Activated T-cell treated with anti-CD3 and anti-CD28 coated beads, Interleukin-2, amount 50 U/mL, for 24 hours (primary cell): ENCODE measurements around the gene GPR137.

Source experiments
- DNase-seq: peaks from one replicate; pipeline ENCODE4 v3.0.0-alpha.2; 2020
- H3K27ac Mint-ChIP-seq: 2 replicates; pipeline ENCODE4 v1.8.0; 2020; ENCODE audit warnings: mild to moderate bottlenecking, mixed read lengths
- H3K27me3 Mint-ChIP-seq: 2 replicates; pipeline ENCODE4 v1.8.0; 2020; ENCODE audit warnings: mixed read lengths
- H3K36me3 Mint-ChIP-seq: 2 replicates; pipeline ENCODE4 v1.8.0; 2020; ENCODE audit warnings: low read depth, mixed read lengths
- H3K4me1 Mint-ChIP-seq: 2 replicates; pipeline ENCODE4 v1.8.0; 2020; ENCODE audit warnings: low read depth, mixed read lengths
- H3K4me3 Mint-ChIP-seq: 2 replicates; pipeline ENCODE4 v1.8.0; 2020; ENCODE audit warnings: mild to moderate bottlenecking, moderate library complexity, mixed read lengths
- H3K9me3 Mint-ChIP-seq: 2 replicates; pipeline ENCODE4 v1.8.0; 2020; ENCODE audit warnings: mixed read lengths

Gene GPR137

DNA sequence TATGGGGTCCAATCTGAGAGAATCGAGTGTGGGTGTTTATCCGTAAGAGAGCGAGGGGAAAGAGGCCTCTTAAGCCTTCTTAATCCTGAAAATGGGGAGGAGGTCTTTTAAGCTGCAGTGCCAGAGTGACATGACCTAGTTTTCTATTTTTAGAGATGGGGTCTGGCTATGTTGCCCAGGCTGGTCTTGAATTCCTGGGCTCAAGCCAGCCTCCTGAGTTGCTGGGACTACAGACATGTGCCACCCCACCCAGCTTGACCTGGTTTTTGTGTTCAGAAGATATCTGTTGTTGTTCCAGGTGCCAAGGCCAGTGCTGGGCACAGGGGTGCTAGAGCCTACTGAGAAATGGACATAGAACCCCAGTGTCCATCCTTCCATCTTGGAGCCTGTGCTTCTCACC, 2.6 kb upstream of the GPR137 start:
- H3K27me3 Mint-ChIP-seq = no peaks in the 10 kb centered on the region
- peak overlapping the region; percentile 84 for H3K4me3 Mint-ChIP-seq
- peak overlapping the region; percentile 97 for H3K27ac Mint-ChIP-seq
- H3K9me3 Mint-ChIP-seq = no peaks in the 10 kb centered on the region
- peaks cover 25% of the 10 kb centered on the region for H3K4me1 Mint-ChIP-seq
- peaks cover 26% of the 10 kb centered on the region for H3K36me3 Mint-ChIP-seq
- no peak for DNase-seq

DNA sequence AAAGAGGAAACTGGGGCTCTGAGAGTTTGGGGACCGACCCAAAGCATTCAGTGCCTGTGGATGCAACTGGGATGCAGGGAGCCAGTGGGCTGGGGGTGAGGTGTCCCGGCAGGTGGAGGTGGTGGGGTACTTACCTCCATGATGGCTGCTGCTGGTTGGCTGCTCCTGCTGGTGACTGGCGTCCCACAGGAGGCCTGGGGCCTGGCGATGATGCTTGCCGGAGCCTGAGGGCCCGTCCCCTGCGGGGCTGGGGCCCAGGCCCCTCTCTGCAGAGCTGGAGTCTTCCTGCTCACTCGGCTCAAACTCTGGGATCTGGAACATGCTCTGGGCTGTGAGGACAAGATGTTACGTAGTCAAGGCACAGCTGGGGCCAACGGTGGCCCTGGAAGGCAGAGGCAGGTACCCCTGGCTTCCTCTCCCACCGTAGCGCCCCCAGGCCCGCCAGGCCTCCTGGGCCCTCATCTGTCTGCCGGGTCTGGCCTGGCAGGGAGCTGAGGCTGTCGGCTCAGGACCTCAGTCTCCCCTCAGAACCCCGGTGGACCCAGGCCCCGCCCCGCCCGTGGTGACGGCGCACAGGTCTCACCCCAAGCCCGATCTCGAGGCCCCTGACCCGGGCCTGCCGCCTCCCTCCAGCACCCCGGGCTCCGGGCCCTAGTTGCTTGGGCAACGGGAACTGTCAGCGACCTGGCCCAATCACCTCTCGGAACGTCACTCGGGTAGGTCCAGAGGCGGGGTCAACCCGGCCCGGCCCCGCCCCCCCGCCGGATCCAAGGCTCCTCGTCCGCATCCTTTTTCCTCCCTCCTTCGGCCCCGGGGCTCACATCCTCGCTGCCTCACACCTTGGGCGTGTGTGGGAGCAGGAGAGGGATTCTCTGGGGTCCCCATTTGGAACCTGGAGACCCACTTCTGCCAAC, 1.3 kb upstream of the GPR137 start, which contains the start of gene BAD:
TSS of gene BAD (minus strand) at position 618 of the 914 bp plus-strand sequence. CDS start at position 321, 297 bp downstream.
- no peaks in the 10 kb centered on the region for H3K27me3 Mint-ChIP-seq
- peak within 1 kb of the TSS; percentile 98 for H3K27ac Mint-ChIP-seq
- peaks cover 20% of the 10 kb centered on the region for H3K36me3 Mint-ChIP-seq
- no peaks in the 10 kb centered on the region for H3K9me3 Mint-ChIP-seq
- H3K4me1 Mint-ChIP-seq = peaks cover 20% of the 10 kb centered on the region
- peak; percentile 95 for DNase-seq
- peak within 1 kb of the TSS; percentile 84 for H3K4me3 Mint-ChIP-seq

DNA sequence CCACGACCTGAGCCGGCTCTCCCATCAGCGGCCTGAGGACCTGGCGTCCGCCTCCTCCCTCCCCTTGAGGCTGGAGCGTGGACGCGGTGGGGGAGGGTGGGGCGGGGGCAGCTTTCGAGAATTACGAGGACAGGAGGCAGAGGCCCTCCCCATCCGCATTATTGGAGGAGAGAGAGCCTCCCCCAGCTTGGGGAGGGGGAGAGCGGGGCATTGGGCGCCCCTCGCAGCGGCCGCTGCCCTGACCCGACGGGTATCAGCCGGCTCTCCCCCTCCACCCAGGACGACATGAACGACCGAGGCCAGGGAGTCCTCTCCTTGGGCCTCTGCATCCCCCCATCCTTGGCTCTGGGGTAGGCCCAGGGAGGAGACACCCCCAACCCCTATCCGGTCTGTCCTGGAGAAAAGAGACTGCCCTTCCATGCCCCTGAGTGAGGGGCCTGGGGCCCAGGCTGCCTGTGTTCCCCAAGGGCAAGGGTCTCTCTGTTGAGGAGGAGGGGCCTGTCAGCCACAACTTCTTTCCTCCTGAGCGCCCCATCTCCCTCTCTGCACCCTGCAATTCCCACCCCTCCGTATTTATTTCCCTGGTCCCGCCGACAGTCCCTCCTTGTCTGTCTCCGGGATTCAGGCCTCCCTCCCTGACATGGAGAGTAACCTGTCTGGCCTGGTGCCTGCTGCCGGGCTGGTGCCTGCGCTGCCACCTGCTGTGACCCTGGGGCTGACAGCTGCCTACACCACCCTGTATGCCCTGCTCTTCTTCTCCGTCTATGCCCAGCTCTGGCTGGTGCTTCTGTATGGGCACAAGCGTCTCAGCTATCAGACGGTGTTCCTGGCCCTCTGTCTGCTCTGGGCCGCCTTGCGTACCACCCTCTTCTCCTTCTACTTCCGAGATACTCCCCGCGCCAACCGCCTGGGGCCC, 495 bp downstream of the GPR137 start:
- Mint-ChIP-seq H3K4me1 (peaks cover 23% of the 10 kb centered on the region), H3K4me3 (peak overlapping the region; percentile 75), H3K27me3 (peaks cover 10% of the 10 kb centered on the region), H3K27ac (peak overlapping the region; percentile 78), H3K36me3 (peaks cover 17% of the 10 kb centered on the region), H3K9me3 (no peaks in the 10 kb centered on the region)
- DNase-seq = peak; percentile 43

DNA sequence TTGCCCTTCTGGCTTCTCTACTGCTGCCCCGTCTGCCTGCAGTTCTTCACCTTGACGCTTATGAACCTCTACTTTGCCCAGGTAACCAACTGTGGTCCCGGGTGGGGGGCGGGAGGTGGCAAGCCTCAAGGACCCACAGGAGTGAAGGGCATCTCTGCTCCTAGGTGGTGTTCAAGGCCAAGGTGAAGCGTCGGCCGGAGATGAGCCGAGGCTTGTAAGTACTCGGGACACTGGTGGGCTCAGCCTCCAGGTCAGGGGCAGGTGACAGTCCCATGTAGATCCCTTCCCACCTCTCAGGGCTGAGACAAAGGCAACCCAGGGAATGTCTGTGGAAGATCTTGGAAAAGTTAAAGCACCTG, 1.1 kb downstream of the GPR137 start:
- H3K36me3 Mint-ChIP-seq = peaks cover 10% of the 10 kb centered on the region
- DNase-seq = no peak
- H3K4me3 Mint-ChIP-seq = peak overlapping the region; percentile 75
- peaks cover 23% of the 10 kb centered on the region for H3K4me1 Mint-ChIP-seq
- no peak overlapping the region for H3K27ac Mint-ChIP-seq
- peaks cover 11% of the 10 kb centered on the region for H3K27me3 Mint-ChIP-seq
- no peaks in the 10 kb centered on the region for H3K9me3 Mint-ChIP-seq

DNA sequence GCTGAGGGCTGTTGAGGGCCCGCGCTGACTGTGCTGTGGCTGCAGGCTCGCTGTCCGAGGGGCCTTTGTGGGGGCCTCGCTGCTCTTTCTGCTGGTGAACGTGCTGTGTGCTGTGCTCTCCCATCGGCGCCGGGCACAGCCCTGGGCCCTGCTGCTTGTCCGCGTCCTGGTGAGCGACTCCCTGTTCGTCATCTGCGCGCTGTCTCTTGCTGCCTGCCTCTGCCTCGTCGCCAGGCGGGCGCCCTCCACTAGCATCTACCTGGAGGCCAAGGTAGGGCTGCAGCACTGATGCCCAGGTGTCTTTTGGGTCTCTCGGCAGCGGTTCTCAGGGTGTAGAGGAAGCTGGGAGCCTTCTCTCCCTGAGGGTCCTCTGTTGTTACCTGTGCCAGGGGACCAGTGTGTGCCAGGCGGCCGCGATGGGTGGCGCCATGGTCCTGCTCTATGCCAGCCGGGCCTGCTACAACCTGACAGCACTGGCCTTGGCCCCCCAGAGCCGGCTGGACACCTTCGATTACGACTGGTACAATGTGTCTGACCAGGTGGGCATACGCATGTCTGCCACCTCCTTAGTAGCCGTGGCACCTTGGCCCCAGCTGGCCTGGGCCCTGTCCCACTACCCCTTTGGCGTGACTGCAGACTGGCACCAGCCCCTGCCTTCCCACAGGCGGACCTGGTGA, 2.2 kb downstream of the GPR137 start:
- peaks cover 23% of the 10 kb centered on the region for H3K4me1 Mint-ChIP-seq
- DNase-seq = no peak
- H3K36me3 Mint-ChIP-seq = peaks cover 6% of the 10 kb centered on the region
- no peaks in the 10 kb centered on the region for H3K9me3 Mint-ChIP-seq
- H3K27me3 Mint-ChIP-seq = peaks cover 17% of the 10 kb centered on the region
- H3K27ac Mint-ChIP-seq = no peak overlapping the region
- no peak overlapping the region for H3K4me3 Mint-ChIP-seq

DNA sequence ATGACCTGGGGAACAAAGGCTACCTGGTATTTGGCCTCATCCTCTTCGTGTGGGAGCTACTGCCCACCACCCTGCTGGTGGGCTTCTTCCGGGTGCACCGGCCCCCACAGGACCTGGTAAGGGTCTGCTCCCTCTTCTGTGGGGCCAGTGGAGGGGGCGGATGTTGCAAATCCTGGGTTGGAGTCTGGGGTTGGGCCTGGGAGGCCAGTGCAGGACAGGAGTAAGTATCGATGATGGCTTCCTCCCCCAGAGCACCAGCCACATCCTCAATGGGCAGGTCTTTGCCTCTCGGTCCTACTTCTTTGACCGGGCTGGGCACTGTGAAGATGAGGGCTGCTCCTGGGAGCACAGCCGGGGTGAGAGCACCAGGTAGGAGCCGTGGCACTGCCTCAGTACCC, 2.7 kb downstream of the GPR137 start:
- no peak overlapping the region for H3K27ac Mint-ChIP-seq
- H3K36me3 Mint-ChIP-seq = peaks cover 3% of the 10 kb centered on the region
- H3K4me1 Mint-ChIP-seq = peaks cover 18% of the 10 kb centered on the region
- no peak overlapping the region for H3K4me3 Mint-ChIP-seq
- H3K27me3 Mint-ChIP-seq = peaks cover 22% of the 10 kb centered on the region
- no peak for DNase-seq
- H3K9me3 Mint-ChIP-seq = no peaks in the 10 kb centered on the region

DNA sequence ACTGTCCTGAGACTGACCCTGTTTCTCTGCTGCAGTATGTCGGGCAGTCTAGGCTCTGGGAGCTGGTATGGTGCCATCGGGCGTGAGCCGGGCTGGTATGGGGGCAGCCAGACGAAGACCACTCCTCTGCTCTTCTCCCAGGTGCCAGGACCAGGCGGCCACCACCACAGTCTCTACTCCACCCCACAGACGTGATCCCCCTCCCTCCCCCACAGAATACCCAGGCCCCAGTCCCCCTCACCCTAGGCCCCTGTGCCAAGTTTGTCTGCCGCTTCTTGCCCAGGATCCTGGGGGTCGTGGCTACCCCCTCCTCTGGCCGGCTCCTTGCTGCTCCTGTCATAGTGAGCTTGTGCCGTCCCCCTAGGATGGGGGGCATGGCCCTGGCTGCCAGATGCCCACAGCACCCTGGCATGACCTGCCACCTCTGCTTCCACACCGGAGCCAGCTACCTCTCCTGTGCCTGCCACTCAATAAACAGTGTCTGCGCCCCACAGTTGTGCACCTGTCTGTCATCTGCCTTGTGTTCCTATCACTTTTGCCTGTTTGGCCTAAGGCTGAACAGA, 3.4 kb downstream of the GPR137 start:
- no peak for DNase-seq
- peaks cover 30% of the 10 kb centered on the region for H3K27me3 Mint-ChIP-seq
- no peaks in the 10 kb centered on the region for H3K9me3 Mint-ChIP-seq
- no peak overlapping the region for H3K27ac Mint-ChIP-seq
- H3K4me1 Mint-ChIP-seq = peaks cover 15% of the 10 kb centered on the region
- H3K36me3 Mint-ChIP-seq = peaks cover 3% of the 10 kb centered on the region
- H3K4me3 Mint-ChIP-seq = no peak overlapping the region

DNA sequence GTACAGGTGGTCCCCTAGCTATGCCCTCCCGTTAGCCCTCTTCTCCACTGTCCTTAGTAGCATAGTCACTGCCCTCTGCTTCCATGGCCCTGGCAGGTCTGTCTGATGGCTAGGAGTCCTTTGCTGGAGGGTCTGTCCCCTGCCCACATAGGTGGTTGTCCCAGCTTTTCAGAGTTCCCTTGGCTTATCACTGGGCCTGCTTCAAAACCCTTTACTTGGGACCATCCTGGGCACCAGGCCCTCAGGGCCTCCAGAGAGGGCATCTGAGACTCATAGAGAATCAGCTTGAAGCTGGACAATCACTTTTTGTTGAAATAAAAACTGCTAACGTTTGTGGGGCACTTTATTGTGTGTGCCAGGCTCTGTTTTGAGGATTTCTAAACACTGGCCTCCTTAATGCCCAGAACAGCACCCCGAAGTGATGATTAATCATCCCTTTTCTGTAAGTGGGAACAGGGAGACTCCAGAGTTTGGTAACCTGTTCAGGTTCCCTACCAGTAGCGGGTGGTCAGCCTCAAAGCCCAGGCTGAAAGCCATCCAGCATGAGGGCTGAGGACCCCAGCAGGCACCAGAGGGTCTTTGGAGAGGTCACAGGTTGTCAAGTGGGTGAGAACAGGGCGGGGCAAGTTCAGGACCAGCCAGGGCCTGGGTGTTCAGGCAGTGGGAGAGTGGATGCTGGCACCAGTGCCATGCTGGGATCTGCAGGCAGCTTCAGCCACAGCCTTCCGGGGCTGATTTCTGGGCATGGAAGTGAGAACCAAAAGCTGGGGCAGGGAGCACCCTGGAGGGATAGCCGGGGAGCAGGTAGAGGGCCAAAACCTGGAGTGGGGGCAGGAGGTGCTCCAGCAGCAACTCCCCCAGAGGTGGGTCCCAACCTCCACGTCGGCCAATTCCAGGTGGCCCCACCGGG, 5.0 kb downstream of the GPR137 start:
- H3K4me1 Mint-ChIP-seq = peaks cover 13% of the 10 kb centered on the region
- peaks cover 43% of the 10 kb centered on the region for H3K27me3 Mint-ChIP-seq

DNA sequence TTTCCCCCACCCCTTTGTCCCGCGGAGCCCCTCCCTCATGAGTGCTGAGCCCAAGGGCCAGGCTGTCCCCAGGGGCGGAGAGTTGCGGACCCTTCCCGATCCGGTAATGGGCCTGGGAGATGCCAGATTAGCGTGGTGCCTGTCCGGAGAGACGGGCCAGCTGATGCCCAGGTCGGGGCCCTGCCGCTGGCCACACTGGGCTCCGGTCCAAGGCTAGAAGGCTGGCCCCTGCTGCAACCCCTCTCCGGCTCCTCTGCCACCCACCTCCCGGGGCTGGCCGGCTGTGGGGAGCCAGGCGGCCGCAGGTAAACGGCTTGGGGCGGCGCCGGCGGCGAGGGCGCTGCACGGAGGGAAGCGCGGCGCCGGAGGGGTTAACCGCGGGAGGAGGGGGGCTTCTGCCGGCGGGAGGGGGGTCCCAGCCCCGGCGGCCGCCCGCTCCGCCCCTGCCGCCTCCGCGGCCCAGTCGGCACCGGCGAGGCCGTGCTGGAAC, 5.7 kb downstream of the GPR137 start, which contains the start of gene KCNK4:
TSS of gene KCNK4 (plus strand) at position 41 of the 490 bp plus-strand sequence. CDS start 1,717 bp downstream, outside the sequence.
- Mint-ChIP-seq H3K4me1 (peaks cover 11% of the 10 kb centered on the region), H3K27ac (no peak within 1 kb of the TSS), H3K9me3 (no peaks in the 10 kb centered on the region), H3K27me3 (peaks cover 50% of the 10 kb centered on the region), H3K4me3 (no peak within 1 kb of the TSS), H3K36me3 (no peaks in the 10 kb centered on the region)
- DNase-seq = no peak

More for the DNA sequence above, 5.0 kb downstream of the GPR137 start:
- DNase-seq = no peak
- Mint-ChIP-seq H3K9me3 (no peaks in the 10 kb centered on the region), H3K4me3 (no peak overlapping the region), H3K27ac (no peak overlapping the region), H3K36me3 (no peaks in the 10 kb centered on the region)

DNA sequence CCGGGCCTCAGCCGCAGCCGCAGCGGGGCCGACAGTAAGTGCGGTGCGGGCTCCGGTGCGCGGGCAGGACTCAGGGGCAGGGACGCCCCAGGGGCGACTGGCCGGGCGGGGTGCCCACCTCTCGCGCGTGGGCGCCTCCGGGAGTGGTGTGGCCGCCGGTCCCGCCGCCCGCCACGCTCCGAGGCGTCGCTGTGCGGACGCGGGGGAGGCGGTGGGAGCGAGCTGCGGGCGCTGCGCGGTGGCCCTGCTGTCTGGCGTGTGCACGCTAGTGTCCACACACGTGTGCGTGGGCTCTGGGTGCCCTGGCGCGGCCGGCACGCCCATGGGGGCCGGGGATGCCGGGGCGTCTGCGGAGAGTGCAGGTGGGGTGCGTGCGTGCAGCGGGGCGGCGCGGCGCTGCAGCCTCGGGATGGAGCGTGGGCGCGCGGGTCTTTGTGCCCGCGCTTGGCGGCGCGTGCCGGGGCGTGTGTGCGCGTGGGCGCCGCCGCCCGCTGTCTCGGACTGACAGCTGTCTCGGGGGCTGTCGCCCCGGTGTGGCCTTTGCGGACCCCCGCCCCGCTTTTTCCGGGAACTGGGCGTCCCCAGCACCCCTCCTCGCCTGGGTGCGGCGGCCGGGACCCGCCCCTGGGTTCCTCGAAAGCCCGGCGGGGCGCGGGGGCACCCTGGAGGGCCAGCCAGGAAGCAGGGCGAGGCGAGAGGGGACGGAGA, 6.3 kb downstream of the GPR137 start:
- H3K9me3 Mint-ChIP-seq = no peaks in the 10 kb centered on the region
- peak; percentile 46 for DNase-seq
- no peak overlapping the region for H3K27ac Mint-ChIP-seq
- H3K27me3 Mint-ChIP-seq = peaks cover 56% of the 10 kb centered on the region
- peaks cover 5% of the 10 kb centered on the region for H3K4me1 Mint-ChIP-seq
- no peaks in the 10 kb centered on the region for H3K36me3 Mint-ChIP-seq
- H3K4me3 Mint-ChIP-seq = peak overlapping the region; percentile 47

DNA sequence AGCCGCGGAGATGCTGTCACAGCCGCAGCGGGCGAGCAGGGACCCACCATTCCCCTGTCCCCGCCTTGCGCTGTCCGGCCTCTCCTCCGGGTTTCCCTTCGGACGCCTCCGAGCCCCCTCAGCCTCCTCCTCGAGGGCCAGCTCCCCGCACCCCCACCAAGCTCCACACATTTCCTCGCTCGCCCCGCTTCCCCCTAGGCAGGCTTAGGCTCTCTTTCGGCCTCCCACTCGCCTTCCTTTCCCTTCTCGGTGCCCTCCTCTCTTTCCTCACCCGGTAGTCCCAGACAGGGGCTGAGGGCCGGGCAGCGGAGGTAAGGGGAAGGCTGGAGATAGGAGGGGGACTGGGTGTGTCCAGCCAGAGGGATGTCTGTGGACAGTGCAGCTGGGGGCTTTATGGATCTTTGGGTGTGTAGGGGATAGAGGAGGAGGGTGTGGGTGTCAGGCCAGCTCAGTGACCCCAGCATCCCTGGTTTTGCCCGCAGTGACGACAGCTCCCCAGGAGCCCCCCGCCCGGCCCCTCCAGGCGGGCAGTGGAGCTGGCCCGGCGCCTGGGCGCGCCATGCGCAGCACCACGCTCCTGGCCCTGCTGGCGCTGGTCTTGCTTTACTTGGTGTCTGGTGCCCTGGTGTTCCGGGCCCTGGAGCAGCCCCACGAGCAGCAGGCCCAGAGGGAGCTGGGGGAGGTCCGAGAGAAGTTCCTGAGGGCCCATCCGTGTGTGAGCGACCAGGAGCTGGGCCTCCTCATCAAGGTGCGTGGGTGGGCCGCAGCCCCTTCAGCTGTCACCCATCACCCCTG, 7.0 kb downstream of the GPR137 start:
- H3K27ac Mint-ChIP-seq = no peak overlapping the region
- H3K36me3 Mint-ChIP-seq = no peaks in the 10 kb centered on the region
- peaks cover 7% of the 10 kb centered on the region for H3K4me1 Mint-ChIP-seq
- H3K9me3 Mint-ChIP-seq = no peaks in the 10 kb centered on the region
- no peak for DNase-seq
- H3K27me3 Mint-ChIP-seq = peaks cover 63% of the 10 kb centered on the region
- peak overlapping the region; percentile 47 for H3K4me3 Mint-ChIP-seq

DNA sequence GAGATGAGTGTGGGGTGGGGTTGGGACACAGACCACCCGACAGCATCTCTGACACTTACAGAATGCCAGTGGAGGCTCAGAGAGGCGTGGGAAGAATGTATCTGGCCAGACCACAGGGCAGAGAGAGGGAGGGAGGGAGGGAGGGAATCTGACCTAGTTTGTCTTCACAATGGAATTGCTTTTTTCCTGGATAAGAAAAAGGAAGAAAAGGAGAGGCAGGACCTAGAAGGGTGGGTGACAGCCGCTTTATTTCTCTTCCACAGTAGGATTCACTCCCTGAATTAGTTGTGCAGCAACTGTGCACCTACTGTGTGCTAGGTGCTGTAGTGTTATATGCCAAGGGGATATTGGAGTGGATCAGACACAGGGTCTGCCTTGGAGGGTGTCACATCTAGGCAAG, 9.1 kb downstream of the GPR137 start:
- Mint-ChIP-seq H3K27ac (no peak overlapping the region), H3K4me3 (no peak overlapping the region), H3K27me3 (peaks cover 84% of the 10 kb centered on the region), H3K4me1 (peaks cover 12% of the 10 kb centered on the region), H3K36me3 (no peaks in the 10 kb centered on the region), H3K9me3 (no peaks in the 10 kb centered on the region)
- DNase-seq = no peak
